Bronchial epithelial cell (primary cell): ENCODE data around the gene ETFA. TPM values are rescaled to one million over a fixed set of nuclear protein-coding genes. Genes with fewer than 3 reads are reported as not detected.

ENCODE experiments used
- DNase-seq: peaks from one replicate; pipeline ENCODE4 v3.0.0-alpha.2; 2010; ENCODE audit warnings: low read depth
- FAIRE-seq: peaks from 2 replicates; lab custom pipeline; 2011; peaks lifted over from hg19 to GRCh38; lab: Jason Lieb, UNC
- H3K27me3 ChIP-seq: 2 replicates; pipeline ENCODE4 v1.5.1; 2011; ENCODE audit warnings: low read length; ENCODE audit not compliant: control insufficient read depth, insufficient read depth
- H3K36me3 ChIP-seq: 2 replicates; pipeline ENCODE4 v1.5.1; 2011; ENCODE audit warnings: low read length; ENCODE audit not compliant: control insufficient read depth, insufficient read depth
- H3K4me3 ChIP-seq: 2 replicates; pipeline ENCODE4 v1.5.1; 2011; ENCODE audit warnings: mild to moderate bottlenecking, low read depth, low read length, control low read depth
- total RNA-seq: library from RNA; depleted of rRNA; stranded (reverse); fragments of >200 nt; gene quantifications from 2 replicates; pipeline ENCODE4 v1.2.1, GENCODE V29; 2014
- TF ChIP-seq, protein P1 (sequence below): IDR thresholded peaks from 2 replicates; pipeline ENCODE4 v1.5.1; 2011; ENCODE audit warnings: mild to moderate bottlenecking, moderate library complexity, low read length, control low read depth, inconsistent platforms; ENCODE audit not compliant: insufficient read depth, severe bottlenecking

The ETFA gene
- total RNA-seq, 1 donor from 2014 or later, result 223 TPM

DNA sequence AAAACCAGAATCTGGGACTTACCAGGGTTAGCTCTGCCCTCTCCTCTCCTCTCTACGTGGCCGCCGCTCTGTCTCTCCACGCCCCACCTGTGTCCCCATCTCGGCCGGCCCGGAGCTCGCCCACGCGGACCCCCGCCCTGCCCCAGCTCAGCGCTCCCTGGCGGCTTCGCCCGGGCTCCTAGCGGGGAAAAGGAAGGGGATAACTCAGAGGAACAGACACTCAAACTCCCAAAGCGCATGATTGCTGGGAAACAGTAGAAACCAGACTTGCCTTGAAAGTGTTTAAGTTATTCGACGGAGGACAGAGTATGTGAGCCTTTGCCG lies 30.8 kb upstream of the ETFA start:
- TF ChIP-seq, protein P1, sequence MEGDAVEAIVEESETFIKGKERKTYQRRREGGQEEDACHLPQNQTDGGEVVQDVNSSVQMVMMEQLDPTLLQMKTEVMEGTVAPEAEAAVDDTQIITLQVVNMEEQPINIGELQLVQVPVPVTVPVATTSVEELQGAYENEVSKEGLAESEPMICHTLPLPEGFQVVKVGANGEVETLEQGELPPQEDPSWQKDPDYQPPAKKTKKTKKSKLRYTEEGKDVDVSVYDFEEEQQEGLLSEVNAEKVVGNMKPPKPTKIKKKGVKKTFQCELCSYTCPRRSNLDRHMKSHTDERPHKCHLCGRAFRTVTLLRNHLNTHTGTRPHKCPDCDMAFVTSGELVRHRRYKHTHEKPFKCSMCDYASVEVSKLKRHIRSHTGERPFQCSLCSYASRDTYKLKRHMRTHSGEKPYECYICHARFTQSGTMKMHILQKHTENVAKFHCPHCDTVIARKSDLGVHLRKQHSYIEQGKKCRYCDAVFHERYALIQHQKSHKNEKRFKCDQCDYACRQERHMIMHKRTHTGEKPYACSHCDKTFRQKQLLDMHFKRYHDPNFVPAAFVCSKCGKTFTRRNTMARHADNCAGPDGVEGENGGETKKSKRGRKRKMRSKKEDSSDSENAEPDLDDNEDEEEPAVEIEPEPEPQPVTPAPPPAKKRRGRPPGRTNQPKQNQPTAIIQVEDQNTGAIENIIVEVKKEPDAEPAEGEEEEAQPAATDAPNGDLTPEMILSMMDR, result no peak
- Histone ChIP-seq H3K4me3 (no peak overlapping the region), H3K27me3 (peaks cover 68% of the 10 kb centered on the region), H3K36me3 (no peaks in the 10 kb centered on the region)
- FAIRE-seq (no peak), DNase-seq (no peak)

DNA sequence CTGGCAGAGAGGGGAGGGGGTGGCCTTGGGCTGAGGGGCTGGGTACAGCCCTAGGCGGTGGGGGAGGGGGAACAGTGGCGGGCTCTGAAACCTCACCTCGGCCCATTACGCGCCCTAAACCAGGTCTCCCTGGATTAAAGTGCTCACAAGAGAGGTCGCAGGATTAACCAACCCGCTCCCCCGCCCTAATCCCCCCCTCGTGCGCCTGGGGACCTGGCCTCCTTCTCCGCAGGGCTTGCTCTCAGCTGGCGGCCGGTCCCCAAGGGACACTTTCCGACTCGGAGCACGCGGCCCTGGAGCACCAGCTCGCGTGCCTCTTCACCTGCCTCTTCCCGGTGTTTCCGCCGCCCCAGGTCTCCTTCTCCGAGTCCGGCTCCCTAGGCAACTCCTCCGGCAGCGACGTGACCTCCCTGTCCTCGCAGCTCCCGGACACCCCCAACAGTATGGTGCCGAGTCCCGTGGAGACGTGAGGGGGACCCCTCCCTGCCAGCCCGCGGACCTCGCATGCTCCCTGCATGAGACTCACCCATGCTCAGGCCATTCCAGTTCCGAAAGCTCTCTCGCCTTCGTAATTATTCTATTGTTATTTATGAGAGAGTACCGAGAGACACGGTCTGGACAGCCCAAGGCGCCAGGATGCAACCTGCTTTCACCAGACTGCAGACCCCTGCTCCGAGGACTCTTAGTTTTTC lies 30.2 kb upstream of the ETFA start:
- TF ChIP-seq, protein P1, result no peak
- no peak for DNase-seq
- no peaks in the 10 kb centered on the region for H3K36me3 ChIP-seq
- H3K4me3 ChIP-seq, result no peak overlapping the region
- no peak for FAIRE-seq
- H3K27me3 ChIP-seq, result peaks cover 70% of the 10 kb centered on the region

- FAIRE-seq (no peak), DNase-seq (no peak)
- Histone ChIP-seq H3K4me3 (no peak overlapping the region), H3K36me3 (no peaks in the 10 kb centered on the region), H3K27me3 (peaks cover 70% of the 10 kb centered on the region)
- TF ChIP-seq, protein P1, result peak; percentile 28
These were observed 29.6 kb upstream of the ETFA start for GRCh38 chr15:76340803-76341365.

- H3K27me3 ChIP-seq, result peaks cover 69% of the 10 kb centered on the region
- DNase-seq, result no peak
- H3K4me3 ChIP-seq, result no peak overlapping the region
- TF ChIP-seq, protein P1, result no peak
- no peaks in the 10 kb centered on the region for H3K36me3 ChIP-seq
- FAIRE-seq, result no peak
These were observed 29.0 kb upstream of the ETFA start for GRCh38 chr15:76340198-76340802.

DNA sequence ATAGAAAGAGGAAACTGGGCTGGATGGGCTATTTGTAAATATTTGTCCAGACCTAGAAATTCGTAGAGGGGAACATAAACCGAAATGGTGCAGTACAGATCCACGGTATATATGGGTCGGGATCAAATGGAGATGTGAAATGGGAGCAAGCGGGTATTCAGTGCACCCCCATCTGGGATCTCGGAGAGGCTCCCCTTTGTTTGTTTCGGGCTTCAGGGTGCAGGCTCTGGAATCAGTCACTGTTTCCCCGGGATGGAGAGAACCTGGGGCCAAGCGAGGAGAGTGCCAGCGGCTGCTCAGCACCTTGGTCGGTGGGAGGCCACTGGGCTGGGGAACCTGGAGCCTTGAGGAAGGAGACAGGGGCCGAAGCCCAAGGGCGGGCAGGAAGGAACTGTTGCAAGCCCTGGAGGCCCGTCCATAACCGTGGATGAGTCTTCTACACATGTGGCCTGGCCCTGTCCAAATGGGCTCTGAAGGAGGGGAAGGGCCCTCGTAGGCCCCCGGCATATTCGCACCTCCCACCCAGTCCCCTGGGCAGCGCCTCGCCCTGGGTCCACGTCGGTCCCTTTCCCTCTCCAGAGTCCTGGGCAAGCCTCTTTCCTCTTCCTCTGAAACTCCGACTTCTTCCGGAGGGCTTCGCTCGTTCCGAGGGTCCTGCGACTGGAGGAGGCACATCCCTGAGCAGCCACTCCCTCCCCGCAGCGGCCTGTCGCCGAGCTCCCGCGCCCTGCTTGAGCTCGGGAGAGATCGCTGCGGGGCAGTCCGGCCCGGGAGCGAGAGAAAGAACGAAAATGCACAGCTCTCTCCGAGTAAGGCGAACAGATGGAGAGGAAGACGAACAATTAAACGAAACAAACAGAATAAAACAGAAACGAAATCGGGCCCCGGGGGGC lies 28.3 kb upstream of the ETFA start:
- Histone ChIP-seq H3K27me3 (peaks cover 72% of the 10 kb centered on the region), H3K36me3 (no peaks in the 10 kb centered on the region), H3K4me3 (no peak overlapping the region)
- no peak for DNase-seq
- TF ChIP-seq, protein P1, result no peak
- FAIRE-seq, result no peak
